MM.1S (cell line): ENCODE results near the gene APOA5.

Source experiments
- CTCF ChIP-seq: fragments of 300-600 bp; sonication (generic); IDR thresholded peaks from 2 replicates; pipeline ENCODE4 v1.5.1; 2016; ENCODE audit warnings: antibody characterized with exemption, low read length, mixed read lengths
- EZH2 ChIP-seq: fragments of 300-600 bp; sonication (generic); optimal IDR thresholded peaks from 2 replicates; pipeline ENCODE3; 2017; ENCODE audit warnings: low read depth, mild to moderate bottlenecking, antibody characterized with exemption, low read length, mixed read lengths

GRCh38 chr11:116836632-116836991 is 44.9 kb upstream of the APOA5 start:
- no peak for TF ChIP-seq CTCF
- no peak for TF ChIP-seq EZH2
